KMS-11 (cell line): ENCODE measurements around the gene CUEDC2.

ENCODE experiments used
- H2AFZ ChIP-seq: fragments of 200-600 bp; sonication (generic); 2 replicates; pipeline ENCODE4 v1.6.1; 2016; ENCODE audit warnings: antibody characterized with exemption, mixed run types, low read depth
- H3K27ac ChIP-seq: fragments of 200-600 bp; sonication (generic); 2 replicates; pipeline ENCODE4 v1.6.1; 2016; ENCODE audit warnings: mild to moderate bottlenecking, mixed run types
- H3K27me3 ChIP-seq: fragments of 200-600 bp; sonication (generic); 2 replicates; pipeline ENCODE4 v1.6.1; 2017; ENCODE audit warnings: mild to moderate bottlenecking, low read depth, mixed run types, moderate library complexity; ENCODE audit not compliant: insufficient read depth
- H3K36me3 ChIP-seq: fragments of 200-600 bp; sonication (generic); 2 replicates; pipeline ENCODE4 v1.6.1; 2017; ENCODE audit warnings: mild to moderate bottlenecking, mixed run types; ENCODE audit not compliant: insufficient read depth
- H3K4me1 ChIP-seq: fragments of 200-600 bp; sonication (generic); 2 replicates; pipeline ENCODE4 v1.6.1; 2016; ENCODE audit warnings: mild to moderate bottlenecking, low read depth, mixed run types; ENCODE audit not compliant: poor library complexity, severe bottlenecking
- H3K4me2 ChIP-seq: fragments of 200-600 bp; sonication (generic); 2 replicates; pipeline ENCODE4 v1.7.0; 2016; ENCODE audit warnings: mild to moderate bottlenecking, mixed run types
- H3K4me3 ChIP-seq: fragments of 200-600 bp; sonication (generic); IDR thresholded peaks from 2 replicates; pipeline ENCODE4 v1.6.1; 2017; ENCODE audit warnings: low read depth, low read length, mixed read lengths; ENCODE audit not compliant: insufficient read depth
- H3K79me2 ChIP-seq: fragments of 200-600 bp; sonication (generic); 2 replicates; pipeline ENCODE4 v1.6.1; 2016; ENCODE audit warnings: low read depth, mixed run types; ENCODE audit not compliant: insufficient read depth
- H3K9ac ChIP-seq: fragments of 200-600 bp; sonication (generic); 2 replicates; pipeline ENCODE4 v1.6.1; 2016; ENCODE audit warnings: mild to moderate bottlenecking, mixed run types
- H4K20me1 ChIP-seq: fragments of 200-600 bp; sonication (generic); 2 replicates; pipeline ENCODE4 v1.6.1; 2016; ENCODE audit warnings: mild to moderate bottlenecking, mixed run types; ENCODE audit not compliant: insufficient read depth
- CTCF ChIP-seq: fragments of 200-600 bp; sonication (generic); conservative IDR thresholded peaks from 2 replicates; pipeline ENCODE4 v1.6.1; 2017; ENCODE audit warnings: low read depth, mild to moderate bottlenecking, antibody characterized with exemption, low read length, moderate library complexity, mixed read lengths

The CUEDC2 gene

GRCh38 chr10:102432162-102432950 lies at the start of gene CUEDC2:
Gene CUEDC2, minus strand, starts transcription at chr10:102432574. Its CDS starts 7,386 bp downstream, at chr10:102425188.
- Histone ChIP-seq H4K20me1 (no peaks in the 10 kb centered on the region), H3K4me3 (peak within 1 kb of the TSS; percentile 32), H3K4me1 (peaks cover 15% of the 10 kb centered on the region), H2AFZ (peak within 1 kb of the TSS; percentile 72), H3K27me3 (peaks cover 12% of the 10 kb centered on the region; the same call in 1 of the 2 replicates), H3K4me2 (peak within 1 kb of the TSS; percentile 81), H3K36me3 (no peaks in the 10 kb centered on the region), H3K79me2 (no peaks in the 10 kb centered on the region; the same call in 1 of the 2 replicates), H3K9ac (peak within 1 kb of the TSS; percentile 80), H3K27ac (peak within 1 kb of the TSS; percentile 47)
- TF ChIP-seq CTCF, result no peak

GRCh38 chr10:102480396-102480795 lies 48.0 kb upstream of the CUEDC2 start:
- Histone ChIP-seq H3K9ac (no peak overlapping the region), H4K20me1 (no peaks in the 10 kb centered on the region), H3K36me3 (no peaks in the 10 kb centered on the region; the same call in 1 of the 2 replicates), H3K4me3 (no peak overlapping the region), H3K27me3 (no peaks in the 10 kb centered on the region), H3K27ac (no peak overlapping the region), H2AFZ (no peak overlapping the region), H3K79me2 (no peaks in the 10 kb centered on the region), H3K4me1 (peaks cover 21% of the 10 kb centered on the region), H3K4me2 (no peak overlapping the region)
- no peak for TF ChIP-seq CTCF

- no peaks in the 10 kb centered on the region for H3K79me2 ChIP-seq
- no peak overlapping the region for H3K4me2 ChIP-seq
- no peak for TF ChIP-seq CTCF
- H4K20me1 ChIP-seq, result no peaks in the 10 kb centered on the region
- H3K9ac ChIP-seq, result no peak overlapping the region
- H3K27me3 ChIP-seq, result no peaks in the 10 kb centered on the region
- H3K4me1 ChIP-seq, result peaks cover 21% of the 10 kb centered on the region
- no peaks in the 10 kb centered on the region; the same call in 1 of the 2 replicates for H3K36me3 ChIP-seq
- no peak overlapping the region for H3K4me3 ChIP-seq
- no peak overlapping the region for H3K27ac ChIP-seq
- no peak overlapping the region for H2AFZ ChIP-seq
Observed at GRCh38 chr10:102479651-102480050, 47.3 kb upstream of the CUEDC2 start.

GRCh38 chr10:102476466-102477141 lies 44.2 kb upstream of the CUEDC2 start:
- H3K9ac ChIP-seq, result no peak overlapping the region
- peak overlapping the region; percentile 11; the same call in 1 of the 2 replicates for H3K27ac ChIP-seq
- no peaks in the 10 kb centered on the region for H3K79me2 ChIP-seq
- no peak overlapping the region for H3K4me3 ChIP-seq
- no peaks in the 10 kb centered on the region for H3K27me3 ChIP-seq
- H3K36me3 ChIP-seq, result no peaks in the 10 kb centered on the region
- H3K4me2 ChIP-seq, result peak overlapping the region; percentile 34
- H3K4me1 ChIP-seq, result peaks cover 21% of the 10 kb centered on the region
- no peaks in the 10 kb centered on the region for H4K20me1 ChIP-seq
- TF ChIP-seq CTCF, result no peak
- H2AFZ ChIP-seq, result no peak overlapping the region
